ENCODE measurements around the gene KPNA6.

GRCh38 chr1:32107742-32108661, at the start of gene KPNA6:
- TF ChIP-seq CTCF (conservative IDR thresholded peaks at IDR 0.05; ENCODE audit: low read depth, low read length) (no peak), EZH2 (IDR thresholded peaks at IDR 0.05; ENCODE audit: low read length, unreplicated experiment) (no peak)
